ENCODE measurements around the gene EVI5L. TPM values are rescaled to one million over a fixed set of nuclear protein-coding genes. Genes with fewer than 3 reads are reported as not detected.
A peak's percentile ranks its signal among the peaks of the same experiment; 100 is the strongest.

The EVI5L gene
- total and polyA plus RNA-seq, 2 of the 13 experiments (the other 11 are each of a cell fraction or from before 2014, with no cell fraction given), result 1.7 to 2.4 TPM

DNA sequence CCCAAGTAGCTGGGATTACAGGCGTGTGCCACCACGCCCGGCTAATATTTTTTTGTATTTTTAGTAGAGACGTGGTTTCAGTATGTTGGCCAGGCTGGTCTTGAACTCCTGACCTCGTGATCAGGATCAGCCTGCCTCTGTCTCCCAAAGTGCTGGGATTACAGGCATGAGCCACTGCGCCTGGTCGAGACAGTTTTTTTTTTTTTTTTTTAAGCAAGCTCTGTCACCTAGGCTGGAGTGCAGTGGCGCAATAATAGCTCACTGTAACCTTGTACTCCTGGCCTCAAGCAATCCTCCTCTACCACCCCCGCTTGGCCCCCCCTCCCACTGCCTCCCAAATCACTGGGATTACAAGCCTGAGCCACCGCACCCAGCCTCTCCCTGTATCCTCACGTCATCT lies 67.3 kb downstream of the EVI5L start (continued):
- TF ChIP-seq ZNF496 (CRISPR knock-in tag; IDR thresholded peaks at IDR 0.05; ENCODE audit: insufficient replicate concordance), result no peak
- TF ChIP-seq ELF3 (CRISPR knock-in tag; IDR thresholded peaks at IDR 0.05), result no peak
- peak; percentile 44 for TF ChIP-seq FOXA3 (CRISPR knock-in tag; IDR thresholded peaks at IDR 0.05)
- TF ChIP-seq ZNF232 (CRISPR knock-in tag; IDR thresholded peaks at IDR 0.05; ENCODE audit: borderline replicate concordance), result no peak
- TF ChIP-seq, protein P1, sequence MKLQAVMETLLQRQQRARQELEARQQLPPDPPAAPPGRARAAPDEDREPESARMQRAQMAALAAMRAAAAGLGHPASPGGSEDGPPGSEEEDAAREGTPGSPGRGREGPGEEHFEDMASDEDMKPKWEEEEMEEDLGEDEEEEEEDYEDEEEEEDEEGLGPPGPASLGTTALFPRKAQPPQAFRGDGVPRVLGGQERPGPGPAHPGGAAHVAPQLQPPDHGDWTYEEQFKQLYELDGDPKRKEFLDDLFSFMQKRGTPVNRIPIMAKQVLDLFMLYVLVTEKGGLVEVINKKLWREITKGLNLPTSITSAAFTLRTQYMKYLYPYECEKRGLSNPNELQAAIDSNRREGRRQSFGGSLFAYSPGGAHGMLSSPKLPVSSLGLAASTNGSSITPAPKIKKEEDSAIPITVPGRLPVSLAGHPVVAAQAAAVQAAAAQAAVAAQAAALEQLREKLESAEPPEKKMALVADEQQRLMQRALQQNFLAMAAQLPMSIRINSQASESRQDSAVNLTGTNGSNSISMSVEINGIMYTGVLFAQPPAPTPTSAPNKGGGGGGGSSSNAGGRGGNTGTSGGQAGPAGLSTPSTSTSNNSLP (IDR thresholded peaks at IDR 0.05; ENCODE audit: low read depth, low read length), result no peak
- peak; percentile 72; the same call in 1 of the 2 replicates for TF ChIP-seq AKAP8 (CRISPR knock-in tag; IDR thresholded peaks at IDR 0.05)
- TF ChIP-seq ZSCAN31 (CRISPR knock-in tag; IDR thresholded peaks at IDR 0.05; ENCODE audit: low read depth), result no peak
- TF ChIP-seq ZNF34 (CRISPR knock-in tag; IDR thresholded peaks at IDR 0.05; ENCODE audit: borderline replicate concordance), result no peak
- no peak for TF ChIP-seq SRSF9 (IDR thresholded peaks at IDR 0.05; ENCODE audit: borderline replicate concordance, insufficient read depth, low read depth, low read length, poor library complexity, severe bottlenecking)
- no peak for TF ChIP-seq ZBTB40 (IDR thresholded peaks at IDR 0.05)
- no peak for TF ChIP-seq ZBTB40 (CRISPR knock-in tag; IDR thresholded peaks at IDR 0.05)
- no peak for TF ChIP-seq ZNF776 (CRISPR knock-in tag; IDR thresholded peaks at IDR 0.05)
- TF ChIP-seq HCFC1 (IDR thresholded peaks at IDR 0.05; ENCODE audit: low read depth, low read length), result no peak
- no peak for TF ChIP-seq TFDP1 (CRISPR knock-in tag; IDR thresholded peaks at IDR 0.05; ENCODE audit: borderline replicate concordance)
- TF ChIP-seq ZNF878 (CRISPR knock-in tag; IDR thresholded peaks at IDR 0.05), result no peak
- TF ChIP-seq ZNF850 (CRISPR knock-in tag; conservative IDR thresholded peaks at IDR 0.05), result no peak
- peak; percentile 84 for TF ChIP-seq ZMYM2 (CRISPR knock-in tag; IDR thresholded peaks at IDR 0.05)
- peak; percentile 54; the same call in 1 of the 2 replicates for TF ChIP-seq ZMYM4 (CRISPR knock-in tag; IDR thresholded peaks at IDR 0.05)
